Dedifferentiated amniotic fluid mesenchymal stem cell (primary cell): Measurements from ENCODE around the gene SMG9.
"Not testable (repeated sequence)": the region's sequence is repeated elsewhere in the genome, so short reads cannot be mapped to it uniquely, and the experiment has no call there.

Experiments used
- DNase-seq: peaks from one replicate; pipeline ENCODE4 v3.0.0-alpha.2; 2016; ENCODE audit errors: extremely low spot score

The SMG9 gene

GRCh38 chr19:43692385-43692784 is 62.4 kb downstream of the SMG9 start:
- no peak for DNase-seq

- no peak for DNase-seq
Observed at GRCh38 chr19:43691755-43692154, 63.0 kb downstream of the SMG9 start.

- DNase-seq = no peak
Observed at GRCh38 chr19:43690890-43691289, 63.9 kb downstream of the SMG9 start.

- no peak for DNase-seq
Observed at GRCh38 chr19:43690444-43690843, 64.3 kb downstream of the SMG9 start.

- DNase-seq = no peak
Observed at GRCh38 chr19:43688059-43688701, 66.6 kb downstream of the SMG9 start.

GRCh38 chr19:43687660-43687997 is 67.1 kb downstream of the SMG9 start:
- no peak for DNase-seq

GRCh38 chr19:43684326-43684725 is 70.4 kb downstream of the SMG9 start:
- DNase-seq = no peak

- no peak for DNase-seq
Observed at GRCh38 chr19:43683905-43684304, 70.9 kb downstream of the SMG9 start.

- no peak for DNase-seq
Observed at GRCh38 chr19:43682824-43683661, 71.7 kb downstream of the SMG9 start.

GRCh38 chr19:43682269-43682668 is 72.5 kb downstream of the SMG9 start:
- DNase-seq = not testable (repeated sequence)

- no peak for DNase-seq
Observed at GRCh38 chr19:43681821-43682220, 72.9 kb downstream of the SMG9 start.

GRCh38 chr19:43678512-43679261 is 76.1 kb downstream of the SMG9 start:
- no peak for DNase-seq
